Tibial artery (tissue), 4 donors: ENCODE results near the gene SH2D2A.

ENCODE experiments used
- DNase-seq, 2 donors: peaks; one replicate each; pipeline ENCODE4 v3.0.0-alpha.2; 2019
- H3K27ac ChIP-seq, 2 donors: fragments of 200-600 bp; sonication (generic) in 1 of 2; 1 replicate in 1 of 2; 2 replicates in 1 of 2; pipeline ENCODE4 v1.5.1; 2018 to 2019; ENCODE audit warnings: mild to moderate bottlenecking in 1 of 2
- H3K27me3 ChIP-seq, 2 donors: fragments of 200-600 bp; sonication (generic) in 1 of 2; one replicate each; pipeline versions ENCODE4 v1.5.1 to v1.6.0; 2016 to 2019
- H3K36me3 ChIP-seq, 3 donors: fragments of 200-600 bp; sonication (generic) in 2 of 3; one replicate each; pipeline ENCODE4 v1.5.1; 2016 to 2019; ENCODE audit warnings: mild to moderate bottlenecking in 2 of 3
- H3K4me1 ChIP-seq, 4 donors: fragments of 200-600 bp; sonication (generic) in 2 of 4; 1 replicate in 3 of 4; 2 replicates in 1 of 4; pipeline ENCODE4 v1.5.1; 2016 to 2019
- H3K4me3 ChIP-seq, 2 donors: fragments of 200-600 bp; sonication (generic) in 1 of 2; 1 replicate in 1 of 2; 2 replicates in 1 of 2; pipeline ENCODE4 v1.5.1; 2018 to 2019; ENCODE audit warnings: mild to moderate bottlenecking in 2 of 2
- H3K9me3 ChIP-seq, 3 donors: fragments of 200-600 bp; sonication (generic) in 1 of 3; one replicate each; pipeline ENCODE4 v1.5.1; 2016 to 2019
- intact Hi-C: fragments of 100-400 bp; cut with DNase I; formaldehyde crosslinking; loops from one replicate; pipeline ENCODE4 v1.15.0; 2023; ENCODE audit warnings: low total_unique reads
- TF ChIP-seq, protein P1 (sequence below), 2 experiments: fragments of 200-600 bp in 1 of 2; fragments of 450-650 bp in 1 of 2; IDR thresholded peaks; one replicate each; pipeline ENCODE4 v1.5.1; 2017 to 2019; ENCODE audit warnings: antibody characterized with exemption in 2 of 2, mild to moderate bottlenecking in 1 of 2, moderate library complexity in 1 of 2

SH2D2A gene

DNA sequence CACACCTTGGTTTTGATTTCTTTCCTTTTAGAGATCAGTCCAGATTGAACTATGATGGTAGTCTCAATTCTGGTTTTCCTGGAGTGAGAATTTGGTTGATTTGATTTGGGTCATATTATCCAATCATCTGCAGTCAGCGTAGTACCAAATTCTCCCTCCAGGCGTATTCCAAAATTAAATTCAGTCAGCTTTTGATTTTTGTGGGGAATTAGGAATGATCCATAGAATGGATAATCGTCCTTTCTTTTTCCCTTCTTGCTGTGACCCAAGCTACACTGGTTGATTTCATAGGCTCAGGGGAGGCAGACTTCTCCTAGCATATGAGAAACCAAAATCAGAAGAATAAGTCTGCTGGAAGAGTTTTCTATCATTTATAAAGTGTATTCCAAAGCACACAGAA is 44.4 kb downstream of the SH2D2A start:
- Histone ChIP-seq H3K27ac (no peak overlapping the region), H3K4me1 (peaks cover 0 to 67% (median 47%) of the 10 kb centered on the region in 4 donors), H3K27me3 (no peaks in the 10 kb centered on the region)

DNA sequence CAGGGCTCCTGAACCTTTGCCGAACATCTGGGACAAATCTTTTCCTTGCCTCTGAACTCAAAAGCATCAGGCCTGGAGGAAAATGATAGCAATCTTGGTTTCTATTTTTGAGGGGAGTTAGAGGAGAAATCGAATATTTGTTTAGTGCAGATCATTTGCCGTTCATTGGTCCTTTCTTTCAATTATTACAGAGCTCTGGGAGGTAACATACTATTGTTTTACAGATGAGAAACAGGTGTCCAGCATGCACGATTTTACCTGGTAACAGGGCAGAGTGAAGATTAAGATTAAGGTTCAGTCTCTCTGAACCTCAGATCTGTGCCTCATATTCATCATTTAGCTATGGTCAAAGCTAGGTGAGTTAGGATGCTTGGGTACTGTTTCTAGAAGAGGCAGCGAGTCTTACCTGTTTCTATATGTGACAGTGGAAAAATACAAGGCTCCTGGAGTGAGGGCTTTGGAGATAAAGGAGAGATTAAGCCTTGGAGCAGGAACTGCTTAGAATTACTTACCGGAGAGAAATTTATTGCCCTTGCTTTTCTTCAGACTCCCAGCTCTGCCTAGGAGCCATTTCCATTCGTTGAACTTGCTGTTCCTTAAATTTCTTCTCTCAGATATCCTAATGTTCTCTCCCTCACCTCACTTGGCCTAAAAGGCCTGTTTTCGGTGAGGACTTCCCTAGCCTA is 47.9 kb downstream of the SH2D2A start:
- DNase-seq, result no peak
- intact Hi-C loops, result no loop called here
- Histone ChIP-seq H3K9me3 (no peaks in the 10 kb centered on the region), H3K4me3 (peak overlapping the region; percentile 82 to 96), H3K27ac (peak overlapping the region; percentile 95 to 97), H3K27me3 (no peaks in the 10 kb centered on the region), H3K4me1 (peaks cover 0 to 62% (median 45%) of the 10 kb centered on the region in 4 donors), H3K36me3 (peaks cover 0 to 22% (median 8%) of the 10 kb centered on the region in 3 donors)
- TF ChIP-seq, protein P1, sequence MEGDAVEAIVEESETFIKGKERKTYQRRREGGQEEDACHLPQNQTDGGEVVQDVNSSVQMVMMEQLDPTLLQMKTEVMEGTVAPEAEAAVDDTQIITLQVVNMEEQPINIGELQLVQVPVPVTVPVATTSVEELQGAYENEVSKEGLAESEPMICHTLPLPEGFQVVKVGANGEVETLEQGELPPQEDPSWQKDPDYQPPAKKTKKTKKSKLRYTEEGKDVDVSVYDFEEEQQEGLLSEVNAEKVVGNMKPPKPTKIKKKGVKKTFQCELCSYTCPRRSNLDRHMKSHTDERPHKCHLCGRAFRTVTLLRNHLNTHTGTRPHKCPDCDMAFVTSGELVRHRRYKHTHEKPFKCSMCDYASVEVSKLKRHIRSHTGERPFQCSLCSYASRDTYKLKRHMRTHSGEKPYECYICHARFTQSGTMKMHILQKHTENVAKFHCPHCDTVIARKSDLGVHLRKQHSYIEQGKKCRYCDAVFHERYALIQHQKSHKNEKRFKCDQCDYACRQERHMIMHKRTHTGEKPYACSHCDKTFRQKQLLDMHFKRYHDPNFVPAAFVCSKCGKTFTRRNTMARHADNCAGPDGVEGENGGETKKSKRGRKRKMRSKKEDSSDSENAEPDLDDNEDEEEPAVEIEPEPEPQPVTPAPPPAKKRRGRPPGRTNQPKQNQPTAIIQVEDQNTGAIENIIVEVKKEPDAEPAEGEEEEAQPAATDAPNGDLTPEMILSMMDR (IDR thresholded peaks at IDR 0.05), result no peak

More for the DNA sequence above, 44.4 kb downstream of the SH2D2A start:
- intact Hi-C loops, result no loop called here
- TF ChIP-seq, protein P1 (IDR thresholded peaks at IDR 0.05), result no peak
- no peak overlapping the region for H3K4me3 ChIP-seq
- peaks cover 0 to 22% (median 8%) of the 10 kb centered on the region in 3 donors for H3K36me3 ChIP-seq
- no peaks in the 10 kb centered on the region for H3K9me3 ChIP-seq
- no peak for DNase-seq

DNA sequence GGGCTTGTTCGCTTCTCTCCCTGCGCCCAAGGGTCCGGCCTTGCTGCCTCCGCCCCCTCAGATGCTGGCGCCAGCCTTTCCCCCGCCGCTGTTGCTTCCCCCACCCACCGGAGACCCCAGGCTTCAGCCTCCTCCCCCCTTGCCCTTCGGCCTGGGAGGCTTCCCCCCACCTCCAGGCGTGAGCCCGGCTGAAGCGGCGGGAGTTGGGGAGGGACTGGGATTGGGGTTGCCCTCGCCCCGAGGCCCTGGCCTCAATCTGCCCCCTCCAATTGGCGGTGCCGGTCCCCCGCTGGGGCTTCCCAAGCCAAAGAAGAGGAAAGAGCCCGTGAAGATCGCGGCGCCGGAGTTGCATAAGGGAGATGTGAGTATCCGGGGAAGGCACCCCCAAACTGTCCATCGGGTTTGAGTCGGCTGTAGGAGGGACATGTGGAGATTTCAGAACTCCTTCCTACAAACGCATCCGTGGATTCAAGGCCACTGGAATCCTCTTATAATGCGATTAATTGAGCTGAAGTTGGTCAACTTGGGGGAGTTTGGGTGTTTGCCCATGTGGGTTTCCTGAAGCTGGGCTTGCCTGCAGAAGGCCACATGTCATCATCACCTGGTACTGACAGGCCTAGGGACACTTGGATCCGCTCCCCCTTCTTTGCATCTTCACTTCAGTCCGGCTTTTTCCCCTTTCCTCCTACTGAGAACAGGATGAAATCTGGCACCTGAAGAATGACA is 48.6 kb downstream of the SH2D2A start:
- Histone ChIP-seq H3K27ac (peak overlapping the region; percentile 95 to 97), H3K4me3 (peak overlapping the region; percentile 82 to 96), H3K27me3 (no peaks in the 10 kb centered on the region), H3K36me3 (peaks cover 0 to 17% (median 8%) of the 10 kb centered on the region in 3 donors), H3K9me3 (no peaks in the 10 kb centered on the region), H3K4me1 (peaks cover 0 to 54% (median 42%) of the 10 kb centered on the region in 4 donors)
- intact Hi-C loops, result no loop called here
- TF ChIP-seq, protein P1 (IDR thresholded peaks at IDR 0.05), result no peak
- peak in 1 of 2 donors; percentile 76 for DNase-seq

DNA sequence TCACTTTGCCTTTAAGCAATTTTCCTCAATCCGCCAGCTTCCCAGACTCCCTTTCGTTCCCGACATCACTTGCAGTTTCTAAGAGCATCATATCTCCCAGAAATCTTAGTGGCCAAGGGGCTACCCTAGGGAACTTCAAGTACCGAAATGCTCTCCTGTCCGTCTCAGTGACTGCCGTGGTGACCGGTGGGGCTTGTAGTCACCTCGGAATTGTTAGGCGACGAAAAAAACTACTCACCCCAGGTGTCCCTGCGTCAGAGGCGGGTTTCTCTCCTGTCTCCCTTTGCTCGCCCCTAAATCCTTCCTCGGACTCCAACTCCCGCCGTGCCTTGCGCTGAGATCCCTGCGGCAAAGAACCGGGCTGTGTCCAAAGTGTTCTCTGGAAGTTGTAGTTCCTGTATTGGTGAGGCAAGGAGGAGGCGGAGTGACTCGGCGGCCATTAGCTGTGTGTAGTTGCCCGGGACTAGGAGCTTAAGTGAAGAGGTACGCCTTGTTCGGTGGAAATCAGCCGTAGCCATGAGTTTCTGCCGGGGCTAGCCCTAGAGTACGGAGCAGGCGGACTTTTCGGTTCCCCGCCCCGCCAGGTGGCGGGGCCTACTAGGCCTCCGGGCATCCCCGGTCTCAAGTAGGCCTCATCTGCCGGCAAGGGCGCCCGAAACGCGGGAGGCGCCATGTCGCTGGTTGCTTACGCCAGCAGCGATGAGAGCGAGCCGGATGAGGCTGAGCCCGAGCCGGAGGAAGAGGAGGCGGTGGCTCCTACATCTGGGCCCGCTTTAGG is 49.4 kb downstream of the SH2D2A start, which contains the start of gene PRCC:
Gene PRCC (plus strand): TSS at position 435 of the 778 bp plus-strand sequence. CDS start 237 bp downstream, at position 672.
- Histone ChIP-seq H3K4me1 (peaks cover 0 to 48% (median 38%) of the 10 kb centered on the region in 4 donors), H3K27ac (peak within 1 kb of the TSS; percentile 95 to 97), H3K36me3 (peaks cover 0 to 17% (median 8%) of the 10 kb centered on the region in 3 donors), H3K9me3 (no peaks in the 10 kb centered on the region), H3K27me3 (no peaks in the 10 kb centered on the region), H3K4me3 (peak within 1 kb of the TSS; percentile 82 to 96)
- DNase-seq, result peak; percentile 99
- TF ChIP-seq, protein P1 (IDR thresholded peaks at IDR 0.05), result no peak
- intact Hi-C loops, result no loop called here
